Measurements from ENCODE around the gene HLA-DRB1.
A peak's percentile ranks its signal among the peaks of the same experiment; 100 is the strongest.

DNA sequence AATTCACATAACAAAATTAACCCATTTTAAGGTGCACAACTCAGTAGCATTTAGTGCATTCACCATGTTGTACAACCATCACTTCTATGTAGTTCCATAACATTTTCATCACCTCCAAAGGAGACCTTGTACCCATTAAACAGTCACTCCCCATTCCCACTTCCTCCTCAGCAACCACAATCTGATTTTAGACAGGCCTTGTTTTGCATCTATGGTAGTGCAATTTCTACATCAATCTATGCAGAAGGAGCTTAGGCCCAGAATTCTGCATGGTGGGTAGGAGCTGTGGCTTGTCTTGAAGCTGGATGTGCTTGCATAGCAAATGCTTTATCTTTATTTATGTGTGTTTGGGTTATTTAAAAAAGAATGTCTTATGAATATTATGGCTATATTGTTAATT is 34.0 kb upstream of the HLA-DRB1 start:
- TF ChIP-seq POLR2A (IDR thresholded peaks at IDR 0.05) (no peak), CTCF (IDR thresholded peaks at IDR 0.05 in 8 of 11, conservative IDR thresholded peaks at IDR 0.05 in 3 of 11) (no peak), POLR2AphosphoS5 (IDR thresholded peaks at IDR 0.05) (peak in 1 of 3 donors; percentile 19)

Measured in spleen (tissue), 7 donors.